Superior temporal gyrus (tissue), 1 donor: ENCODE measurements around the gene CILP2.

Source experiments
- DNase-seq: peaks from one replicate; pipeline ENCODE4 v3.0.0-alpha.2; 2016; ENCODE audit errors: extremely low spot score

CILP2 gene

DNA sequence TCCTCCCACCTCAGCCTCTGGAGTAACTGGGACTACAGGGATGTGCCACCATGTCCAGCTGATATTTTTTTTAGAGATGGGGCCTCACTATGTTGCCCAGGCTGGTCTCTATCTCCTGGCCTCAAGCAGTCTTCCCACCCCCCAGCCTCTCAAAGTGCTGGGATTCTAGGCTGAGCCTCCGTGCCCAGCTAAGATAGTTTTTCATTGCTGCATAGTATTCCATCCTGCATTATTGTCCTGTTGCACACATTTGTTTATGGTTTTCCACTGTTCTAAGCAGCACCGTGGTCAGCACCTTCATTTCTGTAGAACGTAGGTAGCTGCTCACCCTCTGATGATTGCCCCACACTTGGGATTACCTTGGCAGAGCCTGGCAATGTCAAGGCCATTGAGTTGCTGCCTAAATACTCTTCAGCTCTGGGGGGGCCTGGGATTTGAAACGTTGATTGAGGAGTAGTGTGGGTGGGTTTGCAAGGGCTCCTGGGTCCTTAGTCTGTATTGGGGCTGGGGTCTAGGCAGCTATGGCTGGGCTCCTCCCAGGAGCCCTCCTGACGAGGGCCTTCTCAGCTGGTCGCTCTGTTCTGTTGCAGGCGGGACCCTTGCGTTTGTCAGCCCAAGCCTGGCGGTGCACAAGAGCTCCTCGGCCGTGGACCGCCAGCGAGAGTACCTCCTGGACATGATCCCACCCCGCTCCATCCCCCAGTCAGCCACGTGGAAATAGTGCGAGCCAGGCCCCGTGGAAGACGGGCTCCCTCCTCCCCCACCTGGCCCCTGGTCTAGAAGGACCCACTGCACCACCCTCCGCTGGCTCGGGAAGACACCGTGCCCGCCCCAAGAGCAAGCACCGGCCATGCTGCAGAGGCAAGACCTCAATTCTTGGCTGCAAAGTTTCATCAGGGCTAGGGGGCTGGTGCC, 33.1 kb upstream of the CILP2 start:
- DNase-seq = no peak

DNA sequence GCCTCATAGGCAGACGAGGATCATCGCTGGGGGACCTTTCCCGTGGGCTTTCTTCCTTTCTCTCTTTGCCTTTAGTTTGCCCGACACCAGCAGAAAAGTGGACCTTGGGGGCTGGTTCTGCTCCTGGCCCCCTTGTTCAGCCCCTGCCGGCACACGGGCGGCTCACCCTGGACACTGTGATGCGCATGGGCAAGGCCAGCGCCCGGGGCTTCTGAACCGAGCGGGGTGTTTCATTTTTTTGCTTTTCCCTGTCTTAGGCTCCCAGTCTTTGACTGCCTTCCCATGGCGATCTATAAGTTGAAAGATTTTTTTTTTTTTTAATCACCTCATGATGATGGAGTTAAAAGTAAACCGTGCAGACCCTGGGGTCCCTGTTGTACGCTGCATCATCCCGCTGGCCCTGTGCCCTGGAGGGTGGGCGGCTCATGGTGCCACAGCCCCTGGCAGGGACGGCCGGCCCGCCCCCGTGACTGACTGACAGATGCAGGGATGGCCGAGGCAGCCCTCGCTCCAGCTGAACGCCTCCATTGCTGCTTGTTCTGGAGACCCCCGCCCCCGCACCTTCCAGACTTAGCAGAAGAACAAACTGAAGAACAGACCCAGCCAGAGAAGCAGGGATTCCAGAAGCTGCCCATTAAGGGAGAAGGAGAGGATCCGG, 32.3 kb upstream of the CILP2 start:
- no peak for DNase-seq

DNA sequence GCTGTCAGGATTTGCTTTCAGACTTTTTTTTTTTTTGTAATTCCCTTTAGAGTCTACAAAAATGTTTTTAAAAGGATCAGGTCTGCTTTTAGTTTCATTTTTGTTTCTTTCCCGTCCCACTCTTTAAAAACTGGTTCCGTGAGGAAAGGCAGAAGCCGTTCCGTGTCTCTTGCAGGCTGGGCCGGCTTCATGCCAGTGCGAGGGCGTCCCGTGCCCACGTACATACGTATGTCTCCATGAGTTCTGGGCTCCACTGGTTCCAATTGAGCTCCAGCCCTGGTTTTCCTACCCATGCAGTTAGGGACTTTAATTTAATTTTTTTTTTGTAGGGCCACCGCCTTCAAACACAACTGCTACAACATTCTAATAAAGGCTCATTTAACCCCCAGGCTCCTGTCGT, 31.5 kb upstream of the CILP2 start:
- peak; percentile 35 for DNase-seq

DNA sequence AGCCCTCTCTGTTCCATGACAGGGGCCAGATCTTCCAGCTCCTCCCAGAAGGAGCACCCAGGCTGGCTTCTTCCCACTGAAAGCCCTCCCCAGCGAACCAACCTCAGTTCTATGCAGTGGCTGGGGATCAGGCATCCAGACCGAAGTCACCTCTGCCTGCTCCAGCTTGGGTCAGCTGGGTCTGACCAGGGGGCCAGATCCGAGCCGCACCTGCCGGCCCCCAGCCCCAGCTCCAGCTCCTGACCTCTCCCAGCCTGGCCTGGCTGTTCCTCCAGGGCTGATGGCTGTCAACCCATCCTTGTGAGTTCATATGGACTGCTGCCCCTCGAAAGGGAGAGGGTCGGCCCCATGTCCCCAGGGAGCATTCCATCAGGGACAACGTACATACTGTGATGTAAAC, 30.7 kb upstream of the CILP2 start:
- DNase-seq = no peak

DNA sequence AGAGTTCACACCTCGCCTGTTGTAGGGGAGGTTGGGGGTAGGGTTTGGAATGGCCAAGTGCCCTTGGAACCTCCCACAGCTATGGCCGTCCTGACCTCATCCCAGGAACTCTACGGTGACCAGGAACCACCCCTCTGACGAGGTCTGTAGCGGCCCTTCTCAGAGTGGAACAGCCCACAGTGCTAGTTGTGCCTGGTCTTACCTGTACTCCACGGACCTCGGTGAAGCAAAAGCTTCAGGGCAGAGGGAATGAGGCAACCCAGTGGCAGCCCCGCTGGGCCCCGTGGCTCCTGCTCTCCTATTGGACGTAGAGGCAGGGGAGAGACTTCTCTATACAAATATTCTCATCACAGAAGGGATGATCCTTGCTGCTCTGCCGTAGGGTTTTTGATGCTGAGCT, 29.8 kb upstream of the CILP2 start:
- DNase-seq = no peak

DNA sequence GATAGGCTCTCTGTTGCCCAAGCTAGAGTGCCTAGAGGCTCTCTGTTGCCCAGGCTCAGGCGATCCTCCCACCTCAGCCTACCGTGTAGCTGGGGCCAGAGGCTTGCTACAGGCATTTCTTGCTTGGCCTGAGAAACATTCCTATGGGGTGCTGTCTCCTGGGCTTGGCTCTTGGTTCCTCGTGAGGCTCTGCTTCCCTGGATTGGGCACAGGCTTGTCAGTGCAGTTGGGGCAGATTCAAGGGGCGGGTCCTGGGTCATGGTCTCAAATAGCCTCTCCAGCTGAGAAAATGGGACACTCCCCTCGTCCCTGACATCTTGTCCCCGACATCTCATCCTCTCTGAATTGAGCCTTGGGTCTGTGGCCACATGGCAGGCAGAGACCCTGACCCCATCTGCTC, 27.6 kb upstream of the CILP2 start:
- DNase-seq = no peak

DNA sequence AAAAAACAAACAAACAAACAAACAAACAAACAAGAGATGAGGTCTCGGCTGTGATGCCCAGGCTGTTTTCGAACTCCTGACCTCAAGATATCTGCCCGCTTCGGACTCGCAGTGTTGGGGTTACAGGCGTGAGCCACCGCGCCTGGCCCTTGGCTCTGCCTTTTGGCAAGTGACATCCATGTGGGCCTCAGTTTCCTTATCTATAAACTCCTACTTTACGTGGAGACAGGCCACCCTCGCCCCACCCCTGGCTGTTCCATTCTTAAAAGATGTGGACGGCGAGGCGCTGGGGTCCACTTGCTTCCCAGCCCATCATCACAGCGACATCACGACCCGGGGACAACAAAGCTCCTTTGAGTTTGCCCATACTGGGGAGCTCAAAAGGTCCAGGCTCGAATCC, 24.4 kb upstream of the CILP2 start:
- no peak for DNase-seq

DNA sequence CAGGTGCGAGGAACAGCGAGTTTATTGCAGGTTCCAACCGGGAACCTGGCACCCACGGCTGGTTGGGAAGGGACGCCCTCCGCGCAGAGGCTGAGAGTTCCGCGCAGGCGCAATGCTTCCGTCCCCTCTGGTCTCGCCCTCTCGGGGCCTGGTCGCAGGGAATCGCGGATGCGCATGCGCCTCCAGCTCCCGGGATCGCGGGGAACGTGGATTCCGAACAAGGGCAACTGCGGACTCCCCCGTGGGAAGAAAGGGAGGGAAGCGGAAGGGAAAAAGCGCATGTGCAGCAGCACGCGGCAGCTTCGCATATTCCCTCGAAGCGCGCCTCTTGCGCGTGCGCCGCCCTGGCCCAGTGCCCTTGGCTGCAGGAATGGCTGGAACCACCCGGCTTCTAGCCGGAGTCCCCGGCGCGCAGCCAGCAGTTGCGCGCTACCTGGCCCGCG, 23.8 kb upstream of the CILP2 start:
- DNase-seq = no peak

DNA sequence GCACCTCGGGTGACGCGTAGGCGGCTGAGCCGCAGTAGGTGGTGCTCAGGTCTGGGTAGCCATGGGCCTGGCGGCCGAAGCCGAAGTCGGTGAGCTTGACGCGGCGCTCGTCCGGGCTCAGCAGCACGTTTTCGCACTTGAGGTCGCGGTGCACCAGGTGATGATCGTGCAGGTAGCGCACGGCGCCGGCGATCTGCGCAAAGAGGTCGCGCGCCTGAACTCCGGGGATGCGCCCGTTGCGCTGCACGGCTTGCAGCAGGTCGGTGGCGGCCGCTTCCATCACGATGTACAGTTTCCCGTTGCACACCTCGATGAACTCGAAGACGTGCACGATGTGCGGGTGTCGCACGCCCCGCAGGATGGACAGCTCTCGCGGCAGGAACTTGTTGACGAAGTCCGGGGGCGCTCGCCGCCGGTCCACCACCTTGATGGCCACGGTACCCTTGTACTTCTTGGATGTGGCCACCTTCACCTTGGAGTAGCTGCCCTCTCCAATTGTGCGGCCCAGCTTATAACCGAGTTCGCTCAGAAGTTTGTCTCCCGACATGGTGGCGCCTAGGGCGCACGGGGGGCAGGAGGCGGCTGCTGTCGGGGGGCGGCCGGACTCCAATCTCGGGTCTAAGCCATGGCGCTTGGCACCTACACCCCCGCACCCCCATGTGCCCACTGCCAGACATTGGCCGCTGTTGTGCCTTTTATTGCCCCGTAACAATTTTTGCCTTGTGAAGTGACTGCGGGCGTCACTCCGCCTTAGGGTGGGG, 23.0 kb upstream of the CILP2 start, which contains the start of gene TSSK6:
TSS of gene TSSK6 (minus strand) at position 668 of the 761 bp plus-strand sequence. CDS start at position 547, 121 bp downstream.
- DNase-seq = no peak

DNA sequence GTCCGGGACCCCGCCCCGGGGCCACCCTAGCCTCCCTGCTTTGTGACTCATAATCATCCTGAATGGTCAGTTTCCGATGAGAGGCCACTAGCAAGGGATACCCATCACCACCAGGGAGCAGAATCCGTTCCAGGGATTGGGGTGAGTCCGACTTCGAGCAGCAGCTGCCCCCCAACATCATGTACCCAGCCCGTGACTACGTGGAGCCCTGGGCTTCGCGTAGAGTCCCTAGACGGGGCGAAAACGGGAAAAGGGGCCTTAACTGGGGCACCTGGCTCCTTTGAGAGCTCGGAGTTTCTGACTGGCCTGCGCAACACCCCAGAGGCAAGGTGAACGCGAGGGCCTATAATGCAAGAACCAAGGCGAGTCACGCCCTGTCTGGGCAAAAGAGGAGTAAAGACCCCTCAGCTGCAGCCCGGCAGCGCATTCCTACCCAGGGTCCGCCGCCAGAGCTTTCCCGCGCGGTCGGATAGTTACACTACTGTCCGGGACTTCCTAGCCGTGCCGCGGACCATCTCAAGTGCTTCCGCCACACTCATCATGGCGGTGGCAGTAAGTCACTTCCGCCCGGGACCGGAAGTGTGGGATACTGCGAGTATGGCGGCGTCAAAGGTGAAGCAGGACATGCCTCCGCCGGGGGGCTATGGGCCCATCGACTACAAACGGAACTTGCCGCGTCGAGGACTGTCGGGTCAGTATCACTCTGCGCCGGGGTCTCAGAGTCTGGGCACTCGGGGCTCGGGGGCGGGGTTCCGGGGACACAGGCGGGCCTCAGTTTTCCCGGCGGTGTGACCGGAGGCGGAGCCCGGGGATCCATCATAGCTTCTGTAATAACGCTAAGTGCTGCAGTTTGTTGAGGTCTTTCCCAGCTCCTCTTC, 22.2 kb upstream of the CILP2 start, which contains the start of gene NDUFA13:
TSS of gene NDUFA13 (plus strand) at position 584 of the 878 bp plus-strand sequence. CDS start at position 598, 14 bp downstream.
- peak; percentile 97 for DNase-seq

DNA sequence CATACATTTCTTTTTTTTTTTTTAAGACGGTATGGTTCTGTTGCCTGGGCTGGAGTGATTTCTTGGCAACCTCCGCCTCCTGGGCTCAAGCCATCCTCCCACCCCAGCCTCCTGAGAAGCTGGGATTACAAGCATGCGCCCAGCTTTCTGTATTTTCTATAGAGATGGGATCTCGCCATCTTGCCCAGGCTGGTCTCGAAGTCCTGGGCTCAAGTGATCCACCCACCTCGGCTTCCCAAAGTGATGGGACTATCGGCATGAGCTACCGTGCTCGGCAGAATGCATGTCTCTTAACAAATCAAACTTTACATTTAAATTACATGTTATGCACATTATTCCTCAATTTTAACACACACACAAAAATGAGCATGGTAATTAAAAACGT, 20.8 kb upstream of the CILP2 start:
- no peak for DNase-seq

DNA sequence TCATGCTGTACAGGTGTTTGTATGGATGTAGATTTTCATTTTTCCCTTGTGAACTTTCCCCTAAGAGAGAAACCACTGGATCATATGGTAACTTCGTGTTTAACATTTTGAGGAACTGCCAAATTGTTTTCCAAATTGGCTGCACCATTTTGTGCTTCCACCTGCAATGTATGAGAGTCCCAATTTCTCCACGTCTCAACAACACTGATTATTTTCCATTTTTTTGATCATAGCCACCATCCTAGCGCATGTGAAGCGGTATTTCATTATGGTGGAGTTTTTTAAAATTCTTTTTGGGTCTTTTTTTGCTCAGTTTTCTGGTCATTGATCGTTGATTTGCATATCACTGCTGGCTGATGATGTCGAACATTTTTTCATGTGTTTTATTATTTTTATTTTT, 17.1 kb upstream of the CILP2 start:
- DNase-seq = no peak

DNA sequence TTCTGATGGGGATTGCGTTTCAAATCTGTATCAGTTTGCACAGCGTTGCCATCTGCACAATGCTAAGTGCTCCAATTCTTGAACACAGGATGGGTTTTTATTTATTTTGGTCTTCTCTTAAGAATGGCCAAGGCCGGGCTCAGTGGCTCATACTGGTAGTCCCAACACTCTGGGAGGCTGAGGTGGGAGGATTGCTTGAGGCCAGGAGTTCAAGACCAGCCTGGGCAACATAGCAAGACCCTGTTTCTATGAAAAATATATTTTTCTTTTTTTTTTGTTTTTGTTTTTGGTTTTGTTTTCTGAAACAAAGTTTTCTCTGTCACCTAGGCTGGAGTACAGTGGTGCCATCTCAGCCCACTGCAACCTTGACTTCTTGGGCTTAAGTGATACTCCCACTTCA, 14.9 kb upstream of the CILP2 start:
- no peak for DNase-seq

DNA sequence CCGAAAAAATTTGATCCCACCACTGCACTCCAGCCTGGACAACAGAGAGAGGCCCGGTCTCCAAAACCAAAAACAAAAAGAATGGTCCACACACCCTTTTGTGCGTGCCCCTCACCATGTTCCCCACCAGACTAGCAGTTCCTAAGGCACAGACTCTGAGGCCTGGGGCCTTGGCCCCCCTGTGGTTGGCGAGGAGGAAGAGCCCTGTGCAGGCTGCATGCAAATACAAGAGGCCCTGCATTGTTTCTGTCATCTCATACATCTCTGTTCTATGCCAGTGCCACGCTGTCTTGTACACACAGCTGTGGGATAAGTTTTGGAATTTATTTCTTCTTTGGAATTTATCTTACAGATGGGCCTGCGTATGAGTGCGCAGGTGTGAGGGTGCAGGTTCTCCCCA, 14.0 kb upstream of the CILP2 start:
- no peak for DNase-seq

DNA sequence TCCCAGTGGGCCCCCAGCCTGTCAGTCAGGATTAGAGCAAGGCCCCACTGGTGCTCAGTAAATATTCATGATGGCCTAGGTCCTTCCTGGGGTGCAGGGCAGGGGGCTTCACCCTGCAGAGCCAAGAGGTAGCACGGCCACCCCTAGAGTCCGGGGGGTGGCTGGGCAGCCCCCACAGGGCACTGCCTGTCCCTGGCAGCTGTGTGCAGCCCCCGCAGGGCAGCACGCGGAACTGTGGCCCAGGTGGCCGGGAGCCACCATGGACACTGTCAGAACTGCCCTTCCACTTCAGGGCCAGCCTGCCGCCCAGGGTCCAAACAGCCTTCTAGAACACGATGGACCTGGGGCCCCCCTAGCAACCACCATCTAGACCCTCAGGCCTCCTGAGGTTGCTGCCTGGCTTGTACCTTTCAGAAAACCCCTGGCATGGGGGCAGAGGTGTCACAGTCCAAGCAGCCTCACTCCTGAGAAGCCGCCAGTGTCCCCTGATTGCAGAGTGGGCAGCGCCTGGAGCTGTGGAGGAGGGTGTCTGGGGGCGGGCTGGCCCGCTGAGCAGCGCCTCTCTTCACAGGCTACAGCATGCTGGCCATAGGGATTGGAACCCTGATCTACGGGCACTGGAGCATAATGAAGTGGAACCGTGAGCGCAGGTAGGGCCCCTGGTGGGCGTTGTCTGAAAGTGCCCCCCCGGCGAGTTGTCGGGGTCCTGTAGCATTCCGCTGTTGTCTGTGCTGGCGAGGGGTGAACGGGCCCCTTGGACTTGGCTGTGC, 12.3 kb upstream of the CILP2 start:
- no peak for DNase-seq

DNA sequence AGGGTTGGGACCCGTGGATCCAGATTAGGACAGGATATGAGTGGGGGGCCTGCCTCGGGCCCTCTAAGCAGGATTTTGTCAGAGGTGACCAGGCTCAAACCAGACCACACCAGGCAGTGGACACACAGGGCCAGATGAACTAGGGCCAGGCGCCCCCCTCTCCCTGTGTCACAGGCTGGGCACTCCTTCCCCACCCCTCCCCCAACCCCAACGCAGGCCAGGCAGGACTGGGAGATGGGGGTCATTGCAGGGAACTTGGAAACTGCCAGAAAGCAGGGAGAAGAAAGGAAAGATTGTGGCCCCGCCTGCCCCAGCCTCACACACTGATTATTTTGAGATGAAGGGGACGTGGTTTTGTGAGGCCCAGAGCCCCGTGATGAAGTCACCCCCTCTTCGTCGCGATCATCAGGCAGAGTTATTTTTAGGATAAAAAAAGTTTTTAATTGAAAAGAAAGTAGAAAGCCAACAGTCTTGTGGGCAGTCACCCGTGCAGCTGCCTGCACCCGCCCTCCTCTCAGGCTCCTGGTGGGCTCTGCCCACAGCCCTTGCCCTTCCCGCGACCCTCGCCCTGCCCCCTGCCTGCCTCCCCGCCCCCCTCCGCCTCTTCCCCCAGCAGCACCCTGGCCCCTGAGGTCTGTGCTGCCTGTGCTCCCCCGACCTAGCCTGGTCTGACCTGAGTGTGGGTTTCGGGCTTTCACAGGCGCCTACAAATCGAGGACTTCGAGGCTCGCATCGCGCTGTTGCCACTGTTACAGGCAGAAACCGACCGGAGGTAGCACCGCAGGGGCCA, 11.3 kb upstream of the CILP2 start:
- DNase-seq = no peak

DNA sequence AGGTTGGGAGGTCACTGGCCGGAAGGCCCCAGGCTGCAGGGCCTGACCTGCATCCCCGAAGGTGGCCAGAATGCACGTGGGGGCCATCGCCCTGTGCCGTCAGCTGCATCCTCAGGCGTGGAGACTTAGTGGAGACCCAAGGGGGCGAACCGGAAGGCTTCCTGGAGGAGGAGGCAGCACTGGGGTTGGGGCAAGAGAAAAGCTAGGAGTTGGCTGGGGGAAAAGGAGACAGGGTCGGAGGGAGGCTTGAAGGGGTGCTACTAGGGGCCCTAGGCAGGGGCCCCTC, 10.8 kb upstream of the CILP2 start:
- DNase-seq = no peak

DNA sequence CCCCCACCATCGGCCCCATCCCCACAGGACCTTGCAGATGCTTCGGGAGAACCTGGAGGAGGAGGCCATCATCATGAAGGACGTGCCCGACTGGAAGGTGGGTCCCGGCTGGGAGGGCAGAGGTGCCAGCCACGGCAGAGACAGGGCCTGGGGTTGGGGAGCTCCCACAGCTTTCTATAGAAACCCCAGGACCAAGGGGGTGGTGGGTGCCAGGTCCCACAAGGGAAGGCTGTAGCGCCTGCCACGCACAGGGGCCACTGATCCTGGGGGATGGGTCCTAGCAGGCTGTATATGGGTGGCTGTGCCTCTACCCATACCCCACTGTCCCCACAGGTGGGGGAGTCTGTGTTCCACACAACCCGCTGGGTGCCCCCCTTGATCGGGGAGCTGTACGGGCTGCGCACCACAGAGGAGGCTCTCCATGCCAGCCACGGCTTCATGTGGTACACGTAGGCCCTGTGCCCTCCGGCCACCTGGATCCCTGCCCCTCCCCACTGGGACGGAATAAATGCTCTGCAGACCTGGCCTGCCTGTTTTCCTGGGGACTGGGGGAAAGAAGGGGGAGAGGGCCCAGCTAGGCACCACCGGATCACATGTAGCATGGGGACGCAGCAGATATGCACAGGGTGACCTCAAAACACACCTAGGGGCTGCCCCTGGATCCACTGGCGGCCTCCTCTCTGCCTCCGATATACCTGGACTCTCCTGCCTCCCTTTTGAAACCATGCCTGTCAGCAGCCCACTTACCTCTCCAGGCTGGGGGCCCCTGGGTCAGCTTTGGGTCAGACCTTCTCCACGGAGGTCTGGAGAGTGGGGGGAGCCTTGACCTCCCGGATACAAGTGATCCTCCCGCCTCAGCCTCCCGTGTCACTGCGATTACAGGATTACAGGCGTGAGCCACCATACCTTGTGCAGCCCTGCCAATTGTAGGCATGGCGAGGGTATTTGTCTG, 10.1 kb upstream of the CILP2 start:
- DNase-seq = no peak
